T-helper 2 cell treated with Interferon-gamma antibody and Interleukin-4, amounts not matched to agents 100 ng/mL and 5 ng/mL, for 36 hours (primary cell): ENCODE measurements around the gene SBK2. TPM values are rescaled to one million over a fixed set of nuclear protein-coding genes. Genes with fewer than 3 reads are reported as not detected.

Source experiments
- intact Hi-C: fragments of 100-400 bp; cut with micrococcal nuclease; formaldehyde crosslinking; loops from one replicate; pipeline ENCODE4 v1.15.1; 2023
- total RNA-seq: library from RNA; stranded (reverse); gene quantifications from 2 replicates; pipeline ENCODE4 v1.2.3, GENCODE V29; 2022

Gene SBK2
- total RNA-seq, 1 donor from 2014 or later: not detected

DNA sequence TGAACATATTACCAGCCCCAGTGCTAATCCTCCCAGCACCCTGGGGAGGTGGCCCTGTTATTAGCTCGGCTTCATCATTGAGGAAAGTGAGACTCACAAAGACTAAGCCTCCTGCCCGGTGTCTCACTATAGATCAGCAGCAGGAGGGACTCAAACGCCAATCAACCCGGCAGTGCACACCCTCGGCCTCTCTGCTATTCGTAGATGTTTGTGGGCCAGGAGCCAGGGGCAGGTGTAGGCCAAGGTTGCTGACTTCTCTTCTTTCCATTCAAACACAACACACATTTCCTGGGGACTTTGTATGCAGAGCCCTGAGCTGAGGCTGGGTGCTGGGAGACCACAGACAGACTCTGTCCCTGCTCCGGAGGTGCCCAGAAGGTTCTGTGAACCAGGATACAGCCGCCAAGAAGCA lies 17.8 kb upstream of the SBK2 start:
- intact Hi-C loops: no loop called here

GRCh38 chr19:55554302-55554701 lies 17.4 kb upstream of the SBK2 start:
- intact Hi-C loops: no loop called here

GRCh38 chr19:55553217-55554182 lies 16.6 kb upstream of the SBK2 start:
- intact Hi-C loops: no loop called here

DNA sequence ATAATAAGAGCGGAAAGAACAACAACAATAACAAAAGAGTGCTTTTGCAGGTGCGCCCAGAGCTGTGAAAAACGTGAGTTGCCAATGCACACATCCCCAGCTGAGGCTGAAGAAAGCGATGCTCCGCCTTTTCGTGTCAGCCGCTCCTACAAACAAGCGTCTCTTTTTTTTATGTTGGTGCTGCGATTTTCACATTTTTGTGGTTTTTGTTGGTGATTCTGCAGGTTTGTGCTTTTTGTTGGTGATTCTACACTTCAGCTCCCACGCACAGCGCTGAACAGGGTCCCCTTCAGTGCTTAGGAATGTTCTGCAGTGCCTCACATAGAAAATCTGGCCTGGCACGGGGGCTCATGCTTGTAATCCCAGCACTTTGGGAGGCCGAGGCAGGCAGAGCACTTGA lies 15.7 kb upstream of the SBK2 start:
- intact Hi-C loops: no loop called here

GRCh38 chr19:55552206-55552605 lies 15.3 kb upstream of the SBK2 start:
- intact Hi-C loops: no loop called here

GRCh38 chr19:55550321-55550650 lies 13.4 kb upstream of the SBK2 start:
- intact Hi-C loops: no loop called here

DNA sequence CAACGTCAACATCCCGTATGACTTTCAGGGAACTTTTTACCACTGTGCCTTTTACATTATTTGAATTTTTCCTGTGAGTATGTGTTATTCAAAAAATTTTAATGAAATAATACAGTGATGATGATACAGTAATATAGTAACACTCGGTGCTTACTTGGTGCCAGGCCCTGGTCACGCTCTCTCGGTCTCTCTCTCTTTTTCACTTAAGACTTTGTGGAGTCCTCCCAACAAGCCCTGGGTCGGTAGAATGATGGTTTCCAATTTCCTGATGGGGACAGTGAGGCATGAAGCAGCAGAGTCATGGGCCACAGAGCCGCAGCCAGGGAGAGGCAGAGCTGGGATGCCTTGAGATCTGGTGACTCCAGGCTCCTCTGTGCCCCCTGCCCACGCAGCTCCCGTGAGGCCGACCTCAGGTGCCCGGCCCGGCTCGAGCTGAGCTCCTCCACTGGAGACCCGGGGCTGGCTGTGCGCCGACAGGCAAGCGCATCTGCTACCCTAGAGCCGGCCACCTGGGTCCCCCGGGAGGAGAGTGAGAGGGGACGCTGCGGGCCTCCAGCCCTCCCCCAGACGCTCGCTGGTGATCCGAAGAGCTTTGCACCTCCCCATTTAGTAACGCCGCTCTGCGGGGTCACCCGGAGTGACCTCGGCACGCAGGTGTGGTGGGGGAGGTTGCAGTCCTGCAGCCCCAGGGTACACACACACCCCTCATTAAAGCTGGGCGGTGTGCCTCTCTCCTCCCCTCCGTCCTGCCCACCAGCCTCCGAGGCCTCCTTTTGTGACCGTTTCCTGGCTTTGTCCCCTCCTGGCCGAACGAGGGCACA lies 12.8 kb upstream of the SBK2 start:
- intact Hi-C loops: no loop called here

DNA sequence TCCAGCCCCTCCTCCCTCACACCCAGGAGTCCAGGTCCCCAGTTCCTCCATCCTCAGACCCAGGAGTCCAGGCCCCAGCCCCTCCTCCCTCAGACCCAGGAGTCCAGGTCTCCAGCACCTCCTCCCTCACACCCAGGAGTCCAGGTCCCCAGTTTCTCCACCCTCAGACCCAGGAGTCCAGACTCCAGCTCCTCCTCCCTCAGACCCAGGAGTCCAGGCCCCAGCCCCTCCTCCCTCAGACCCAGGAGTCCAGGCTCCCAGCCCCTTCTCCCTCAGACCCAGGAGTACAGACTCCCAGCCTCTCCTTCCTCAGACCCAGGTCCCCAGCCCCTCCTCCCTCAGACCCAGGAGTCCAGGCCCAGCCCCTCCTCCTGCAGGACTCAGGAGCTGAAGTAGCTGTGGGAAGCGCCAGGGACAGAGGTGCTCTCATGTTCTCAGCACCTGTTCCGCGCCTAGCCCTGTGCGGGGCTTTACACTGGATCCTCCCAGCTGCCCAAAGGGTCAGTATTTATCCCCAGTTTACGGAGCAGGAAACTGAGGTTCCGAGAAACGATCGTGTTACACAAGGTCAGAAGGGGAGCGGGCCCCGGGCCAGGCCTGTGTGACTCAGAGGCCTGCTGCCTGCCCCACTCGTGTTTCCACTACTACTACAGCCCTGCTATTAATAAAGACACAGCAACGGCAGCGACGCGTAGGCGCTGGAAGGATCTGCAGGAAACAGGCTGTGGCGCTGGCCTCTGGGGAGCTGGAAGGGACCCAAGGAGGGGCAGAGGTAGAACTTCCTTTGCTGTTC lies 10.1 kb upstream of the SBK2 start:
- intact Hi-C loops: no loop called here

- intact Hi-C loops: no loop called here
Measured at GRCh38 chr19:55546011-55546410, 9.1 kb upstream of the SBK2 start.

DNA sequence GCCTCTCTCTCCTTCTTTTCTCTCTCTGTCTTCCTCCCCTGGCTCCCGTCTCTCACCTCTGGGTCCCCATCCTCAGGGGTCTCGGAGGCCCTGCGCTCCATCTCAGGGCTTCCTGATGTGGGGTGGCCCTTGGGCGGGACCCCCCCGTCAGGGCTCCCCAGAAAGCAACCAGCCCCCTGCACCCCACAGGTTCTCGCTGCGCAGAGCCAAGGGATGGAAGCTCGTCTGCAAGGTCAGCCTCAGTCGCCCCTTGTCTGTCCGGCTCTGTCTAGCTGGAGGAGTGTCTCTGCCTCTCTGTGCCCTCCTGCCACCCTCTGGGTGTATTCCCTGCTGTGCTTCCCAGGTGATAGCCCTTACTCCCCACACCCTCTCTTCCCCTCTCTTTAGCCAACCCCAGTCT lies 8.5 kb upstream of the SBK2 start, which contains the start of gene SBK3:
Gene SBK3 (minus strand): TSS at position 101 of the 400 bp plus-strand sequence. CDS start 0 bp downstream, at position 101.
- intact Hi-C loops: no loop called here

GRCh38 chr19:55544776-55545439 lies 8.0 kb upstream of the SBK2 start:
- intact Hi-C loops: no loop called here

DNA sequence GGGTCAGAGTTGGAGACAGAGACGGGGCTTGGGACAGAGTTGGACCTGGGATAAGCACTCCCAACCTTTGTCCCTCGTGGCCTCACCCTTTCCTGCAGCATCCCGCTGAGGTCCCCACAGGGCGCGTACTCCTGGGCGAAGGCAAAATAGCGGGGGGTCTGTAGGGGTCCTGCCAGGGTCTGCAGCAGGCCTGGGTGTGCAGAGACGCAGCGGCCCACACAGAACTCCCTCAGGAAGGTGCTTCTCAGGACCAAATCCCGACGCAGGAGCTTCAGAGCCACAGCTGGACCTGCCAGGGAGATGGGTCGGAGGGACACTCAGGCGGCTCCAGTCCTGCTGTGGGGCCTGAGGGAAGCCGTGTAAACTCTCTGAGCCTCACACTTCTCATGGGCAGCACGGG lies 7.1 kb upstream of the SBK2 start:
- intact Hi-C loops: no loop called here

DNA sequence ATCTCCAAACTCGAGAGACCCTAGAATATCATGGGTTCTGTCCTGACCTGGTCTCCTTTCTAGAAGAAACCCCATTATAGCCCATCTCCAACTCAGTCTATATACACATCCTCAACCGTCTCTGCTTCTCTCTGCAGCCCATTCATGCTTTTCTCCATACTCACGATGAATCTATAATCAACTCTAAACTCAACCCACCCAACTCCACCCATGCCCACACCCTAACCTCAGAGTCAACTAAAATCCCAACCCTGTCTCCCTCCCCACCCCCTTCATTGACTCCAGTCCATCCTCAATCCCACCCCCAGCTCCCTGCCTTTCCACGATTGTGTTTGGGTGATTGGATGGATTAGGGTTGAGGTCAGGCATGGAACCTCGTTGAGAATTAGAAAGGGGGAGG lies 6.6 kb upstream of the SBK2 start:
- intact Hi-C loops: no loop called here

- intact Hi-C loops: no loop called here
Measured at GRCh38 chr19:55542292-55542855, 5.4 kb upstream of the SBK2 start.

DNA sequence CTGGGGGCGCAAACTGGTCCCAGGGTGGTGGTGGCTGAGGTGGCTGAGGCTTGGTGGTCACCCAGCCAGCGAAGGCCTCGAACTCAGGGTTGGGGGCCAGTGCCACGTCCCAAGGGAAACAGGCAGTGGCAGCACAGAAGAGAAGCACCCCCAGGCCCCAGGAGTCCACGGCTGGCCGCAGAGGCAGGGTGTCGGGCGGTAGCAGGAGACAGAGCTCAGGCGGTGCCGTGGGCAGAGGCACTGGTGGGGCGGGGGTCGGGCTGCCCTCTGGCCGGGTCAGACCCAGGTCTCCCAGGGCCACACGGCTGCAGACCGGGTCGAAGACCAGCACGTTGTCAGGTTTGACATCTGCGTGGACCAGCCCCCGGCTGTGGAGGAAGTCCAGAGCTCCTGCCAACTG lies 4.2 kb upstream of the SBK2 start:
- intact Hi-C loops: no loop called here

DNA sequence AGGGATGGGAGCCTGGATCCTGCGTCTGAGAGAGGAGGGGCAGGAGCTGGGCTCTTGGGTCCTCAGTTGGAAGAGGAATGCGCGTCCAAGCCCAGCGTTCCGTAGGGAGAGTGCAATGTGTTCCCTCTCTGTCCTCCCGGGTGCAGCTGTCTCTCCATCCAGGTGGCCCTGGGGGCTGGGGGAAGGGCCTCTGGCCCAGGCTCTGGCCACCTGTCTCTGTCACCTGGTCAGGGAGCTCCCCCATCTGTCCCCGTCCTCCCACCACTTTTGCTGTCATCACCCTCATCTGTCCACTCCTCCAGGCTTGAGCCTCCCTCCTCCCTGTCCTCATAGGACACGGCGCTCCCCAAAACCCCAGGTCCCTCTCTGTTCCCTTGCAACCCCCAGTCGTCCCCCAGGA lies 3.7 kb upstream of the SBK2 start:
- intact Hi-C loops: no loop called here

GRCh38 chr19:55539090-55539984 lies 2.4 kb upstream of the SBK2 start:
- intact Hi-C loops: no loop called here

DNA sequence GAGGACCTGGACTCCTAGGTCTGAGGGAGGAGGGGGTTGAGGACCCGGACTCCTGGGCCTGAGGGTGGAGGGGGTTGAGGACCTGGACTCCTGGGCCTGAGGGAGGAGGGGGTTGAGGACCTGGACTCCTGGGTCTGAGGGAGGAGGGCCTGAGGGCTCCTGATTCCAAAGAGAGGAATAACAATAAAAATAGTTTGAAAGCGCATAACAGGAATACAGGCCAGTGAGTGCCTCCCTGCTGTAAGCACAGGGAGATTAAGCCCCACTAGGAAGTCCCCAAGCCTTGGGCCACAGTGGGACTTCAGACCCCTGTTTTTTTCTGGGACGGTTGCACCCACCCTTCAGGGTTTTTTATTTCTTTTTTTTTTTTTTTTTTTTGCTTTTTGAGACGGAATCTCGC lies 1.2 kb upstream of the SBK2 start:
- intact Hi-C loops: no loop called here

- intact Hi-C loops: no loop called here
Measured at GRCh38 chr19:55537741-55538111, 793 bp upstream of the SBK2 start.

DNA sequence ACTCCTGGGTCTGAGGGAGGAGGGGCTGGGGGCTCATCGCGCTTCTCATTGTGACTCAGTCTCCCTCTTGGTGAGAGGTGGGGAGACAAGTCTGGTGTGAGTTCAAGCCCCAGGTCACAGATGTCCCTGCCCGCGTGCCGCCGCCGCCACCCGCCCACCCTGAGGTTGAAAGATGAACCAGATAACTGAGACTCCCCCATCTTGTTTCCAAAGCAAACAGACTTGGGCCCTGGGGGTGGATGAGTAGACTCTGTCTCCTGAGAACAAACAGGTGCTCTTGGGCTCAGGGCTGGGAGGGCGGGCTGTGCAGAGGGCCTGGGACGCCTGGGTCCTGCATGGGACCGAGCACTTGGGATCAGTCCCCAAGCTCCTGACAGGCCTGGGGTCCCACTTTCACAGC lies 567 bp downstream of the SBK2 start:
- intact Hi-C loops: no loop called here
